ENCODE measurements around the gene GLS2. TPM values are rescaled to one million over a fixed set of nuclear protein-coding genes. Genes with fewer than 3 reads are reported as not detected.

GLS2 gene
- total RNA-seq, 2 donors from 2014 or later, result 0.96 to 1.7 TPM

Other genes with a start within 250 kb of the GLS2 start
- 10 to 100 TPM; 12.4 to 22.1 TPM for gene ANKRD52, start 229.8 kb downstream of the GLS2 start, total RNA-seq
- 100 to 1,000 TPM in 1 of 2 donors, 10 to 100 TPM in 1; 68.5 to 149 TPM for gene COQ10A, start 221.2 kb downstream of the GLS2 start, total RNA-seq
- gene CS, start 187.8 kb downstream of the GLS2 start, total RNA-seq, result 100 to 1,000 TPM; 236 to 513 TPM
- gene CNPY2, start 172.2 kb downstream of the GLS2 start, total RNA-seq, result 10 to 100 TPM; 37.0 to 55.2 TPM
- gene PAN2, start 154.2 kb downstream of the GLS2 start, total RNA-seq, result 10 to 100 TPM; 14.5 to 18.4 TPM
- not detected for gene IL23A, start 149.3 kb downstream of the GLS2 start, total RNA-seq
- 10 to 100 TPM; 28.3 to 41.0 TPM for gene STAT2, start 128.1 kb downstream of the GLS2 start, total RNA-seq
- not detected for gene APOF, start 125.3 kb downstream of the GLS2 start, total RNA-seq
- 1 to 10 TPM; 2.1 to 3.0 TPM for gene TIMELESS, start 38.7 kb downstream of the GLS2 start, total RNA-seq
- not detected for gene MIP, start 33.5 kb downstream of the GLS2 start, total RNA-seq
- gene SPRYD4, start 19.6 kb downstream of the GLS2 start, total RNA-seq, result 1 to 10 TPM; 1.7 to 2.7 TPM
- gene RBMS2, start 33.7 kb upstream of the GLS2 start, total RNA-seq, result 10 to 100 TPM; 12.8 to 28.5 TPM
- gene BAZ2A, start 142.2 kb upstream of the GLS2 start, total RNA-seq, result 10 to 100 TPM; 38.6 to 42.7 TPM
- gene ATP5F1B, start 157.8 kb upstream of the GLS2 start, total RNA-seq, result 1,000 to 10,000 TPM; 1,028 to 1,860 TPM
- 10 to 100 TPM; 69.6 to 71.1 TPM for gene PTGES3, start 200.1 kb upstream of the GLS2 start, total RNA-seq
- gene NACA, start 237.1 kb upstream of the GLS2 start, total RNA-seq, result 100 to 1,000 TPM; 529 to 636 TPM

All from right atrium auricular region (tissue), 2 donors.